Raji (cell line): ENCODE results near the gene DTNB.

Source experiments
- POLR2A ChIP-seq: IDR thresholded peaks from 2 replicates; pipeline ENCODE4 v1.6.1; 2011; ENCODE audit warnings: low read depth, low read length, control low read depth; ENCODE audit not compliant: insufficient read depth

The DTNB gene

DNA sequence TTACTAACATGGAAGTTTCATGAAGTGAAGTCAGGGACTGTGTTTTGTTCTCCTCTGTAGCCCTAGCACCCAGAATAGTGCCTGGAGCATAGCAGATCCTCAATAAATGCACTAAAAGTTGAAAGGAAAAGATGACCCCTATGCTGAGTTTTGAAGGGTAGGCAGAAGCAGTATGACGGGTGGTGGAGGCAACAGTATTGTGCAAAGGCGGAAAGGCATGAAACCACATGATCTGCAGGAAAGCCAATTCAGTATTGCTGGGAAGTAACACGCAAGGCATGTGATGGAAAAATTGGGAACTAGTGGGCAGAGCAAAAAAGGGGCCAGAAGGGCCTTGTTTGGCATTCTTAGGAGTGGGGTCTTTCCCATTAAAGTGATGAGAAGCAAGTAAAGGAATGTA lies 23.1 kb downstream of the DTNB start:
- no peak for TF ChIP-seq POLR2A

- TF ChIP-seq POLR2A: no peak
These were observed 23.6 kb downstream of the DTNB start for GRCh38 chr2:25649786-25650185.

DNA sequence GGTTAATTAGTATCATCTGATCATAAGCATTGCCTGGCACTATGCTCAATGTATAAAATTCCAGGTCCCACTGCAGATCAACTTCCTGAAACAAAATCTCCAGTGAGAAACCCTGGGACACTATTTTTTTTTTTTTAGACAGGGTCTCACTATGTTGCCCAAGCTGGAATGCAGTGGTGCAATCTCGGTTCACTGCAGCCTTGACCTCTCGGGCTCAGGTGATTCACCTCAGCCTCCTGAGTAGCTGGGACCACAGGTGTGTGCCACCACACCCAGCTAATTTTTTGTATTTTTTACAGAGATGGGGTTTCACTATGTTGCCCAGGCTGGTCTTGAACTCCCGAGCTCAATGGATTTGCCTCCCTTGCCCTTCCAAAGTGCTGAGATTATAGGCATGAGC lies 31.1 kb downstream of the DTNB start:
- TF ChIP-seq POLR2A: no peak

DNA sequence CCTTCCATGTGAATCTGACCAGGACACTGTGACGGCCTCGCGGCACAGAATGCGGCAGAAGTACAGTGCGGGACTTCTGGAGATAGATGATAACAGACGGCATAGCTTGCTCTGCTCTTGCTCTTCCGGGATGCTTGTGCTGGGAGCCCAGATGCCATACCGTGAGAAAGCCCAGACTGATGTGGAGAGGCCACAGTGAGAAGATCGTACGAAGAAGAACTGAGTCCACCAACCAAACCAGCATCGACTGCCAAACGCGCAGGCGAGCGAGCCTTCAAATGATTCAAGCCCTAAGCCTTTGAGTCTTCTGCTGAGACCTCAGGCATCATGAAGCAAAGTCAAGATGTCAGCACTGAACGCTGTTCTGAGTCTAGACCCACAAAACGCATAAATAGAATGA lies 33.7 kb downstream of the DTNB start:
- no peak for TF ChIP-seq POLR2A

DNA sequence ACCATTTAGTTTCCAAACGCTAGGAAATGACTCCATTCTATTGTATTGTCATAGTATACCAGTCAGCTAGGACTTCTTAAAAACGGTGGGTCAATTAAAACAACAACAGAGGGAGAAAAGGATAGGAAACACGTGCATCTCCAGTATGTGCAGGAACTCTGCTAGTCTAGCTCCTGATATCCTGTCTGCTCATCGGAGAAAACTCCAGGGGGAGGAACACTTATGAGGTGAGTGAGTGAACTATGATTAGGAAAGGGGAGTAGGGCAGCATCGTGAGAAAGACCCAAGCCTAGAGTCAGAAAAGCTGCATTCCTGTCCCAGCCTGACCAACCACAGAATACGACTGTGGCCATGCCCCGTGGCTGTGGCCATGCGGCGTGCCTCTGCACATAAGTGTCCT lies 34.2 kb downstream of the DTNB start:
- TF ChIP-seq POLR2A: no peak

GRCh38 chr2:25635797-25636196 lies 37.6 kb downstream of the DTNB start:
- TF ChIP-seq POLR2A: no peak

- no peak for TF ChIP-seq POLR2A
These were observed 41.0 kb downstream of the DTNB start for GRCh38 chr2:25632396-25632795.

DNA sequence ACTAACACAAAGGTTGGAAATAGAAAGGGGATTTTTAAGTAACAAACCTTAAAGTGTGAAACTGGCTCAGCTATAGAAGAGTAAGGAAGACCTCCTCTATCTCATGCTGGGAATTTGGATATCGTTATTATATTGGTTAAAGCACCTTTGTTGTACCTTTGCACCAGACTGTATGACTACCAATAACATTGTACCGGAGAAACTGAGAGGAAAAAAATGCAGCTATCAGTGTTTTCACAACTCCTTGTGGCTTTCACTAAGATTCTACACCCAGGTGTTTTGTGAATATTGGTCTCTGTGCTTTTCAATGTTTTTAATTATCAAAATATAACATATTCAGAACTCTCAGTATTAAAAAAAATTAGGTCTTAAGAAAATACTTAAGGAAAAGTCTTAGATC lies 48.7 kb downstream of the DTNB start:
- TF ChIP-seq POLR2A: no peak

DNA sequence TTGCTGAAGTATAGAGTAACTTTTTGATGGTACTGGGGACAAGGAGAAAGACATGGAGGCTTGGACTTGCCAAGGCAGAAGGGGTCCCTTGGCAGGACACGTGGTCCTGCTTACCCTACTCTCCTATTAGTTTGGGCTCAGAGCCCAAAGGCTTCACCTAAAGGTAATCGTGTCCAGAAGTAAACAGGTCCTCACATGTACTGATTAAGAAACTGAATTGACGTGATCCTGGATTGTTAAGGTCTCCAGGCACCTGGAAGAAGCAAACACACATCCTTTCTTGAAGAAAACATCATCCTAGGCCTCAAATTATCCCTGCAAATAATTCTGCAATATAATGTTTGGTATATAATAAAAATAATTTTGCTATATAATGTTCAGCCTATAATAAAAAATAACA lies 50.0 kb downstream of the DTNB start:
- TF ChIP-seq POLR2A: no peak

DNA sequence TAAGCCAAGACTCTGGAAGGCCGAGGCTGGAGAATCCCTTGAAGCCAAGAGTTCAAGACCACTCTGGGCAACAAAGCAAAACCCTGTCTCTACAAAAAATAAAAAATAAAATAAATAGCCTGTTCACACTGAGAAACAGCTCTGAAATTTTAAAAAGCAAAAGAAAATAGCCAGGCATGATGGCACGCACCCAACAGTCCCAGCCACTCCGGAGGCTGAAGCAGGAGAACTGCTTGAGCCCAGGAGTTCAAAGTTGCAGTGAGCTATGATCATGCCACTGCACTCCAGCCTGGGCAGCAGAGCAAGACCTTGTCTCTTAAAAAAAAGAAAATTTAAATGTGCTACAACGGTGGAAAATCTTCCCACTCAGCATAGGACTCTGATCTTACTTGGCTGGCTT lies 52.7 kb downstream of the DTNB start:
- TF ChIP-seq POLR2A: no peak

GRCh38 chr2:25620077-25620476 lies 53.3 kb downstream of the DTNB start:
- TF ChIP-seq POLR2A: no peak

- TF ChIP-seq POLR2A: no peak
These were observed 54.2 kb downstream of the DTNB start for GRCh38 chr2:25619185-25619584.

GRCh38 chr2:25618676-25619075 lies 54.7 kb downstream of the DTNB start:
- TF ChIP-seq POLR2A: no peak

DNA sequence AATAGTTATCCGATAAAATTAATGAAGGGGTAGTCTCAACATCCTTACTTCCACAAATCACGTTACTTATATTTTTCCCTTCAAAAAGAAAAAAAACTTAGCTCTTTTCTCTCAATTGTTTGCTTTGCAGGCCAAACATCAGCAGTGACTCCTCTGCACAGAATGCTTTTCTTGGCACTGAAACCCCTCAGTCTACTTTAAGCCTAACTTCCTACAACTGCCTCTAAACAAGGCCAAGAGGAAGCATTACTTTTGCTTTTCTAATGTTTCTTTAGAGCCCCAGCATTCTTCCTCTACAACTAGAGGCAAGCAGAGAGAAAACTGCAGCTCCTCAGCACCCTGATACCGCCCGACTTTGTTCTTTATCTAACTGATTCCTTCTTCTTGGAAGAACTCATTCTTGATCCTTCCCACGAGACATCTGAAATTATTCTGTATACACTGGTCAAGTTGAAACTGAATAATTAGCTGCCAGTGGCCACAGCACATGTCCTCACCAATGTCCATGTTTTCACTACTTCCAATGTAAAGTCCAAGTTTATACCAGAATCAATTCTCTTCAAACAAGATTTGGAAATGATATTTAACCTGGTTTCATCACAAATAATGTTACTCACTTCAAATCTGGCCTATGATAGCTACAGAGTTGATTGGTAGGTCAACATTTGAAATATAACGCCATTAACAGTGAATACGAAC lies 55.3 kb downstream of the DTNB start:
- TF ChIP-seq POLR2A: no peak

GRCh38 chr2:25615920-25616319 lies 57.5 kb downstream of the DTNB start:
- no peak for TF ChIP-seq POLR2A

DNA sequence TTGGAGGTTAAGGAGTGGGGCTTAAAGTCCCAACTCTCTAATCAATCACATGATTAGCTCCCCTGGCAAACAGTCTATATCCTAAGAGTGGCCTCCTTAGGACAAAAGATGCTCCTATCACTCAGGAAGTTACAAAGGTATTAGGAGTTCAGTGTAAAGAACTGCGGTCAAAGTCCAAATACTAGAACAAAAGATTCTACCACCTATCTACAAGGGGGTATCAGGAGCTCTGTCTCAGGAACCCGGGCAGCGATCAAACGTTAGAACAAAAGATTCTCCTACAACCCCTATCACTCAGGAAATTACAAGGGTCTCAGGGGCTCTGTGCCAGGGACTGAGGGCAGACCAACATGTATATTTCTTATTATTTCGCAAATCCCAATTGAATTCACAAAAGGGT lies 58.0 kb downstream of the DTNB start:
- no peak for TF ChIP-seq POLR2A

- TF ChIP-seq POLR2A: no peak
These were observed 58.7 kb downstream of the DTNB start for GRCh38 chr2:25614711-25615110.
